Aorta (tissue), 5 donors: ENCODE data around the gene DPP3. TPM values are rescaled to one million over a fixed set of nuclear protein-coding genes. Genes with fewer than 3 reads are reported as not detected.

Experiments used
- ATAC-seq: fragments of 200-7000 bp; cut with Tn5 transposase; one replicate; pipeline ENCODE4 v1.9.1; 2022; ENCODE audit warnings: moderate library complexity; ENCODE audit not compliant: low FRiP score
- DNase-seq, 2 donors: peaks; one replicate each; pipeline ENCODE4 v3.0.0-alpha.2; 2020
- H3K27ac ChIP-seq, 2 donors: one replicate each; pipeline ENCODE4 v1.5.1; 2013; ENCODE audit warnings: low read length in 2 of 2, mild to moderate bottlenecking in 2 of 2, moderate library complexity in 2 of 2, control low read depth in 1 of 2, inconsistent platforms in 1 of 2, low read depth in 1 of 2
- H3K27me3 ChIP-seq, 2 donors: one replicate each; pipeline ENCODE4 v1.6.1; 2013; ENCODE audit warnings: control low read depth in 1 of 2, low read length in 1 of 2, mild to moderate bottlenecking in 1 of 2, moderate library complexity in 1 of 2; ENCODE audit not compliant: insufficient read depth in 2 of 2, control insufficient read depth in 1 of 2
- H3K36me3 ChIP-seq, 2 donors: one replicate each; pipeline ENCODE4 v1.6.1; 2013; ENCODE audit warnings: control low read depth in 1 of 2, low read length in 1 of 2, mild to moderate bottlenecking in 1 of 2; ENCODE audit not compliant: insufficient read depth in 2 of 2, control insufficient read depth in 1 of 2
- H3K4me1 ChIP-seq, 2 donors: one replicate each; pipeline ENCODE4 v1.6.1; 2013; ENCODE audit warnings: low read length in 2 of 2, control low read depth in 1 of 2, mild to moderate bottlenecking in 1 of 2, moderate library complexity in 1 of 2; ENCODE audit not compliant: insufficient read depth in 2 of 2, control insufficient read depth in 1 of 2
- H3K4me3 ChIP-seq, 2 donors: one replicate each; pipeline ENCODE4 v1.5.1; 2013; ENCODE audit warnings: low read length in 2 of 2, control low read depth in 1 of 2, mild to moderate bottlenecking in 1 of 2
- H3K9me3 ChIP-seq: one replicate; pipeline ENCODE4 v1.6.1; 2013; ENCODE audit warnings: mild to moderate bottlenecking, low read length; ENCODE audit not compliant: control insufficient read depth
- WGBS, 2 donors: extraction: QIAGEN DNeasy Blood & Tissue Kit; methylation state at CpG; one replicate each; pipeline ENCODE4 v1.1.7; 2013; 5-methylcytosine and 5-hydroxymethylcytosine counted together
- intact Hi-C, 2 donors: fragments of 100-400 bp; cut with DNase I; formaldehyde crosslinking; loops; one replicate each; pipeline versions ENCODE4 v1.14.2 to v1.15.0; 2022
- polyA plus RNA-seq, 2 donors: library from polyadenylated mRNA; stranded (reverse); fragments of 200-250 nt; gene quantifications; one replicate each; pipeline ENCODE4 v1.2.3, GENCODE V29; 2013
- total RNA-seq, 2 donors: library from RNA; stranded (reverse); fragmentation: NEBNext Ultra II Directional; extraction: Animal tissue kit (Norgen Biotek cat#: 25700); gene quantifications; one replicate each; pipeline ENCODE4 v1.2.1, GENCODE V29; 2021
- donor health status: healthy with polysubstance abuse.
- donor health status: Bipolar disorder and iron deficiency.
- donor health status: DM: no; HTN: no; CAD: no.
- donor health status: DM: no; HTN: no; CAD: no.
- donor health status: DM: yes; HTN: yes; CAD: no.

DPP3 gene
- total and polyA plus RNA-seq, 4 donors: 15.5 to 24.8 (median 21.3) TPM

DNA sequence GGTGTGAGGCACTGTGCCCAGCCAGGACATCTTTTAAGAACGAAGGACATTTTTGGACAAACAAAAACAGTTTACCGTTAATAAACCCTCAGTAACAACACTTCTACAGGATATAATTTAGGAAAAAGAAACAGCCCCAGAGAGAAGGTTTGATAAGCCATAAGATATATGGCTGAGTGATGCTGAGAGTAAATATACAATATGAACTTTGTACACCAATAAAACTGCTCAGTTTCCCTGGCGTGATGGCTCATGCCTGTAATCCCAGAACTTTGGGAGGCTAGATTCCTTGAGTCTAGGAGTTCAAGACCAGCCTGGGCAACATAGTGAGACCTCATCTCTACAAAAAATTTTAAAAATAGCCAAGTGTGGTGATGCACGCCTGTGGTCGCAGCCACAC, 18.3 kb downstream of the DPP3 start:
- Histone ChIP-seq H3K36me3 (no peaks in the 10 kb centered on the region), H3K4me1 (no peaks in the 10 kb centered on the region), H3K9me3 (no peaks in the 10 kb centered on the region), H3K27ac (no peak overlapping the region), H3K4me3 (no peak overlapping the region), H3K27me3 (no peaks in the 10 kb centered on the region)
- ATAC-seq (no peak), DNase-seq (no peak)
- WGBS, 2 donors: 86 to 91% methylated on average over 5 of the region's 5 CpGs
- intact Hi-C loops: no loop called here

DNA sequence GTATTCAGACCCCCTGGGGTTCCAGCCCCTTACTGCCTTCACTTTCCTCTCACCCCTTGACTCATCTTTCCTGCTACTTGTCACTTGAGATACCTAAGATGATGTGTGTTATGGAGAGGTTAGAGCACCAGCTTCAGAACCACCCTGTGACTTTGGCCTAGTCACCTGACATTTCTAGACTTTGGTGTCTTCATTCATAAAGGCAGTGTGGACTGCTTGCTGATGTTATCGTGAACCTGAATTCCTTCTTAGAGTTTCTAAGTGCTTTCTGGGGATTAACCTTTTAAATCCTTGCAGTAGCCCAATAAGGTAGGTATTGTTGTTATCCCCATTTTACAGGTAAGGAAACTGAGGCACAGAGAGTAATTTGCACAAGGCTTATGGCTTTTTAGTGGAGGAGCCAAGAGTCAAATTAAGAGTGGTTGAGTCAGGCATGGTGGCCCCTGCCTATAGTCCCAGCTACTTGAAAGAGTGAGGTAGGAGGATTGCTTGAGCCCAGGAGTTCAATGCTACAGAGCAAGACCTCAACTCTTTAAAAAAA, 25.1 kb downstream of the DPP3 start:
- Histone ChIP-seq H3K36me3 (peaks cover 0 to 2% of the 10 kb centered on the region in 2 donors), H3K4me3 (no peak overlapping the region), H3K4me1 (no peaks in the 10 kb centered on the region), H3K27ac (no peak overlapping the region), H3K27me3 (no peaks in the 10 kb centered on the region), H3K9me3 (no peaks in the 10 kb centered on the region)
- intact Hi-C loops: no loop called here
- ATAC-seq (no peak), DNase-seq (no peak)
- 0 to 96% methylated on average over 1 of the region's 1 CpG for WGBS, 2 donors

DNA sequence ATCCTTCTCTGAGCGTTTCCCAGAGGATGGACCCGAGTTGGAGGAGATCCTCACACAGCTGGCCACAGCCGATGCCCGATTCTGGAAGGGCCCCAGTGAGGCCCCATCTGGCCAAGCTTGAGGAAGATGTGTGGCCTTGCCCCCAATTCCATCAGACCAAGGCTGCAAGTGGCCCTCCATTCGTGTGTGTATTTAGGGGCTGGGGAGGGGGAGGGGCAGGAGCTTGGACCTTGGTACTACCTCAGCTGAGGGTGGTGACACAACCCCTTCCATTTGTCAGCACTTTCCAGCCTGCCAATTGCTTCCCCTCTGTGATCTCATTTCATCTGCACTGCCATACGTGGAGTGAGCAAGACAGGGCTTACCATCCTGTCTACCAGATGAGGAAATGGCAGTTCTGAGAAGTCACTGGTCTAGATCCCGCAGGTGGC, 28.9 kb downstream of the DPP3 start:
- no peaks in the 10 kb centered on the region for H3K4me1 ChIP-seq
- intact Hi-C loops: no loop called here
- DNase-seq (peak in 1 of 2 donors; percentile 40), ATAC-seq (no peak)
- no peak overlapping the region for H3K27ac ChIP-seq
- no peak overlapping the region for H3K4me3 ChIP-seq
- 78 to 80% methylated on average over 7 of the region's 7 CpGs for WGBS, 2 donors
- H3K36me3 ChIP-seq: peaks cover 0 to 2% of the 10 kb centered on the region in 2 donors
- no peaks in the 10 kb centered on the region for H3K27me3 ChIP-seq
- H3K9me3 ChIP-seq: no peaks in the 10 kb centered on the region

DNA sequence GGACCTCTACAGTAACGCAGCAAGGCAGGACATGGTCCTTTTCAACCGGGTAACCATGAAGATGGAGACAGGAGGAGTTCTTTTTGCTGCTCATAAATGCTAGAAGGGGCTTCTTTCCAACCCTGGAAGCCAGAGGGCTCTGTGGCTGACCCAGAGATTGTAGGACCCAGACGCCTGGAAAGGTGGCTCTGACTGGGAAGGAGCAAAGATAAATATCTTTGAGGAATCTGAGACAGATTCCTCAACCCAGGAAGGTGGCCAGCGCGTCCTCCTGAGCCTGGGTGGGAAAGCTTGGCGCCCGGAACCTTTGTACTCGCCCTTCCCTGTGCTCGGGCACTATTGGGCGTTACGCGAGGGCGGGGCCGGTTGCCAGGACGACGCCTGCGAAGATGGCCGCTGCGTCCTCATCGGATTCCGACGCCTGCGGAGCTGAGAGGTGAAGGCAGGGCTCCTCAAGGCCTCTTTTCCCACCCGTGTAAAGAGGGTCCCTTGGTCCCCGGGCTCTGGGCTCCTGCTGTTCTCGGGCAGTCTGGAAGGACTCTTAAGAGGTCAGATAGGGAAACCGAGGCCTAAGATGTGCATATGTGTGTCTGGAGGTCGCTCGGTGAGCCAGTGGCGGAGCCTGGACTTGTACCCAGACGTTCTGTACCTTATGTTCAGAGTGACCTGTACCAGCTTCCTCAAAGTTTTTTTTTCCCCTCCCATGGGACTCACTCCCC, 30.2 kb downstream of the DPP3 start, which contains the start of gene BBS1:
Gene BBS1, plus strand, starts transcription at position 365 of the 719 bp plus-strand sequence. Its CDS starts 25 bp downstream, at position 390.
- H3K27ac ChIP-seq: peak within 1 kb of the TSS in 1 of 2 donors; percentile 1

DNA sequence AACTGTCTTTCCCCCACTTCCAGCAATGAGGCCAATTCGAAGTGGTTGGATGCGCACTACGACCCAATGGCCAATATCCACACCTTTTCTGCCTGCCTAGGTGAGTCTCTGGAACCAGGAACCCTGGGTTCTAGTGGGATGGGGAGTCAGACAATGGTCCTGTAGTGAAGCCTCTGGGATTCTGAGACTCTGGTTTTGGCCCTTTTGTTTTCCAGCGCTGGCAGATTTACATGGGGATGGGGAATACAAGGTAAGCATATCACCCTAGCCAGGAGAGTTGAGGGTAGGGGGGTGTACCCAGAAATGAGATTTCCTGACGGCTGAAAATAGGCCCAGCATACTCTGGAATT, 30.7 kb downstream of the DPP3 start:
- ATAC-seq: no peak
- H3K9me3 ChIP-seq: no peaks in the 10 kb centered on the region
- no peaks in the 10 kb centered on the region for H3K4me1 ChIP-seq
- no peaks in the 10 kb centered on the region for H3K27me3 ChIP-seq
- DNase-seq: no peak
- no peaks in the 10 kb centered on the region for H3K36me3 ChIP-seq
- intact Hi-C loops: no loop called here
- H3K4me3 ChIP-seq: peak overlapping the region; percentile 49 to 69
- WGBS, 2 donors: 3 to 5% methylated on average over 5 of the region's 5 CpGs
- no peak overlapping the region for H3K27ac ChIP-seq

More for the DNA sequence above, 30.2 kb downstream of the DPP3 start, which contains the start of gene BBS1:
- WGBS, 2 donors: 0% methylated on average over 31 of the region's 31 CpGs
- H3K27me3 ChIP-seq: no peaks in the 10 kb centered on the region
- intact Hi-C loops: no loop called here
- H3K9me3 ChIP-seq: no peaks in the 10 kb centered on the region
- peak; percentile 95 for ATAC-seq
- H3K4me1 ChIP-seq: no peaks in the 10 kb centered on the region
- H3K4me3 ChIP-seq: peak within 1 kb of the TSS; percentile 49 to 69
- no peaks in the 10 kb centered on the region for H3K36me3 ChIP-seq
- DNase-seq: peak; percentile 93 to 96

DNA sequence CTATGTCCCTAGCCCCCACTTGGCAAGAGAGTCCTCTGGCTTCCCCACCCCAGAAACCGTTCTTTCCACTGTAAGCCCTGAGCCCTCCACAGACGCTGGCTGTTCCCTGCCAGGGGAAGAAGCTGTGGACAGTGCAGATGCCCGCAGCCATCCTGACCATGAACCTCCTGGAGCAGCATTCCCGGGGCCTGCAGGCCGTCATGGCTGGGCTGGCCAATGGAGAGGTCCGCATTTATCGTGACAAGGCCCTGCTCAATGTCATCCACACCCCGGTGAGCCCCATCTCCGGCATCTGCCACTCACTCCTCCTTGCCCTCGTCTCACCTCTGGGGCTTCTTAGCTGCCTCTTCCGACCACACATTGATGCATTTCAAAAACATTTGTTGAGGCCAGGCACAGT, 43.4 kb downstream of the DPP3 start:
- no peaks in the 10 kb centered on the region for H3K9me3 ChIP-seq
- peak; percentile 19 for ATAC-seq
- no peaks in the 10 kb centered on the region for H3K4me1 ChIP-seq
- H3K4me3 ChIP-seq: no peak overlapping the region
- intact Hi-C loops: no loop called here
- H3K27ac ChIP-seq: no peak overlapping the region
- peaks cover 0 to 1% of the 10 kb centered on the region in 2 donors for H3K36me3 ChIP-seq
- no peaks in the 10 kb centered on the region for H3K27me3 ChIP-seq
- WGBS, 2 donors: 91 to 92% methylated on average over 11 of the region's 11 CpGs
- no peak for DNase-seq

DNA sequence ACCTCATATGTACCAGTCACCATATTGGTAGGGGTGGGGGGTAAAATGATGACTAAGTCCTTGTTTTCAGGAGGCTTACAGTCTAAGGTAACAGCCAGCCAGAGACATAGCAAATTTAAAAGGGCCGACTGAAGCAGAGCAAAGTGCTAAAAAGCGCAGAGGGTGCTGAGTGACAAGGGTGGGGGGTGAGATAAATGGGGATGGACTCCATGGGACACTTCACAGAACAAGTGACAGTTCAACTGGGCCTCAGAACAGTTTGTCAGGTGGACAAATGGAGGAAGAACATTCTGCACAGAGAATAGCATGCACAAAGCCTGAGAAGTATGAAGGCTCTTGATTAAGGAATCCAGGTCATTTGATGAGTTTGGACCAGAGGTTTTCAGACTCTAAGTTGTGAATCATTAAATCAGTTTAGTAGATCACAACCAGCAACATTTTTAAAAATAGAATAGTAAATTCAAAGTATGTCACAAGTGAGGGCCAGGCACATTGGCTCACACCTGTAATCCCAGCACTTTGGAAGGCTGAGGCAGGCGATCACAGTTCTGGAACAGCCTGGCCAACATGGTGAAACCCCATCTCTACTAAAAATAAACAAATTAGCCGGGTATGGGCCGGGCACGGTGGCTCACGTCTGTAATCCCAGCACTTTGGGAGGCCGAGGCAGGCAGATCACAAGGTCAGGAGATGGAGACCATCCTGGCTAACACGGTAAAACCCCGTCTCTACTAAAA, 44.2 kb downstream of the DPP3 start:
- no peak for ATAC-seq
- peaks cover 0 to 1% of the 10 kb centered on the region in 2 donors for H3K36me3 ChIP-seq

DNA sequence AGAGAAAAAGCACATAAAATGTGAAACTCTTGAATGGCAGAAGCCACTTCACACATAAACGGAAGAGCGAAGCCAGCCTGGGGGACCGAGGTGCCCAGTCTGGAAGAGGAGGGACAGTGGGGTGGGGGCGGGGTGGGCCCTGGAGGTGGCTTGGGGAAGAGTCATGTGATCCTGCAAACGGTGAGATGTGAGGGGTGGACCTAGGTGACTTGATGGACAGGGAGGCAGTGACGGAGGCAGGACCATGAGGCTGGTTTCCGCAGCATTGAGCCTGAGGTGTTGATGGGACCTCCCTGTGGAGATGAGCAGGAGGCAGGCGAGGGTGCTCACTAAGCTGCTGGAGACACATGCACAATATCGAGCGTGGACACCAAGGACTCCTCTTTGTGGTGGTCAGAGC, 48.8 kb downstream of the DPP3 start:
- no peak overlapping the region for H3K4me3 ChIP-seq
- peak; percentile 13 for ATAC-seq
- no peaks in the 10 kb centered on the region for H3K4me1 ChIP-seq
- no peak overlapping the region for H3K27ac ChIP-seq
- no peak for DNase-seq
- 77% methylated on average over 10 of the region's 10 CpGs for WGBS, 2 donors
- H3K27me3 ChIP-seq: no peaks in the 10 kb centered on the region
- H3K36me3 ChIP-seq: no peaks in the 10 kb centered on the region
- intact Hi-C loops: no loop called here
- no peaks in the 10 kb centered on the region for H3K9me3 ChIP-seq

More for the DNA sequence above, 44.2 kb downstream of the DPP3 start:
- WGBS, 2 donors: 81 to 82% methylated on average over 9 to 10 of the region's 10 CpGs
- no peaks in the 10 kb centered on the region for H3K27me3 ChIP-seq
- no peak overlapping the region for H3K27ac ChIP-seq
- no peaks in the 10 kb centered on the region for H3K4me1 ChIP-seq
- DNase-seq: no peak
- H3K4me3 ChIP-seq: no peak overlapping the region
- H3K9me3 ChIP-seq: no peaks in the 10 kb centered on the region
- intact Hi-C loops: no loop called here
